Upper lobe of right lung (tissue), 1 donor: ENCODE data around the gene REXO5. TPM values are rescaled to one million over a fixed set of nuclear protein-coding genes. Genes with fewer than 3 reads are reported as not detected.

Source experiments
- ATAC-seq: fragments of 200-7000 bp; cut with Tn5 transposase; one replicate; pipeline ENCODE4 v1.9.1; 2020; ENCODE audit warnings: mild to moderate bottlenecking, moderate library complexity
- DNase-seq: peaks from one replicate; pipeline ENCODE4 v3.0.0-alpha.2; 2020
- H3K27ac ChIP-seq: fragments of 200-600 bp; one replicate; pipeline ENCODE4 v1.8.0; 2022
- H3K27me3 ChIP-seq: fragments of 200-600 bp; one replicate; pipeline ENCODE4 v1.8.0; 2022; ENCODE audit warnings: mild to moderate bottlenecking
- H3K36me3 ChIP-seq: fragments of 200-600 bp; one replicate; pipeline ENCODE4 v1.8.0; 2022
- H3K4me1 ChIP-seq: fragments of 200-600 bp; one replicate; pipeline ENCODE4 v1.8.0; 2022
- H3K4me3 ChIP-seq: fragments of 200-600 bp; one replicate; pipeline ENCODE4 v1.8.0; 2022; ENCODE audit warnings: mild to moderate bottlenecking
- H3K9me3 ChIP-seq: fragments of 200-600 bp; one replicate; pipeline ENCODE4 v1.8.0; 2022
- CTCF ChIP-seq: fragments of 200-600 bp; IDR thresholded peaks from one replicate; pipeline ENCODE4 v1.8.0; 2022; ENCODE audit warnings: antibody characterized with exemption
- intact Hi-C: fragments of 100-400 bp; cut with DNase I; formaldehyde crosslinking; loops from one replicate; pipeline ENCODE4 v1.11.0; 2022
- total RNA-seq: library from RNA; stranded (reverse); fragmentation: NEBNext Ultra II Directional; extraction: Animal tissue kit (Norgen Biotek cat#: 25700); gene quantifications from one replicate; pipeline ENCODE4 v1.2.1, GENCODE V29; 2021
- donor health status: DM: no; HTN: yes; CAD: no; lungs with severe emphysema.

REXO5 gene
- total RNA-seq, 1 donor from 2014 or later = 1.4 TPM

GRCh38 chr16:20829536-20829935, 23.2 kb downstream of the REXO5 start:
- intact Hi-C loops = no loop called here
- ATAC-seq (no peak), DNase-seq (no peak)
- H3K27ac ChIP-seq = no peak overlapping the region
- no peaks in the 10 kb centered on the region for H3K27me3 ChIP-seq
- no peaks in the 10 kb centered on the region for H3K36me3 ChIP-seq
- H3K4me3 ChIP-seq = no peak overlapping the region
- H3K9me3 ChIP-seq = no peaks in the 10 kb centered on the region
- no peaks in the 10 kb centered on the region for H3K4me1 ChIP-seq
- TF ChIP-seq CTCF = no peak

GRCh38 chr16:20830372-20830771, 24.0 kb downstream of the REXO5 start:
- no peaks in the 10 kb centered on the region for H3K4me1 ChIP-seq
- H3K27me3 ChIP-seq = no peaks in the 10 kb centered on the region
- intact Hi-C loops = no loop called here
- H3K9me3 ChIP-seq = no peaks in the 10 kb centered on the region
- ATAC-seq = no peak
- H3K36me3 ChIP-seq = no peaks in the 10 kb centered on the region
- TF ChIP-seq CTCF = no peak
- H3K4me3 ChIP-seq = no peak overlapping the region
- H3K27ac ChIP-seq = no peak overlapping the region
- DNase-seq = no peak

GRCh38 chr16:20833086-20833485, 26.8 kb downstream of the REXO5 start:
- intact Hi-C loops = no loop called here

GRCh38 chr16:20838240-20838639, 31.9 kb downstream of the REXO5 start:
- Histone ChIP-seq H3K4me3 (no peak overlapping the region), H3K4me1 (no peaks in the 10 kb centered on the region), H3K36me3 (no peaks in the 10 kb centered on the region), H3K27me3 (no peaks in the 10 kb centered on the region), H3K9me3 (no peaks in the 10 kb centered on the region), H3K27ac (no peak overlapping the region)
- ATAC-seq = no peak
- no peak for DNase-seq
- intact Hi-C loops = no loop called here
- TF ChIP-seq CTCF = no peak

More at GRCh38 chr16:20833086-20833485, 26.8 kb downstream of the REXO5 start:
- Histone ChIP-seq H3K36me3 (no peaks in the 10 kb centered on the region), H3K4me3 (no peak overlapping the region), H3K4me1 (no peaks in the 10 kb centered on the region), H3K27me3 (no peaks in the 10 kb centered on the region), H3K9me3 (no peaks in the 10 kb centered on the region), H3K27ac (no peak overlapping the region)
- no peak for DNase-seq
- TF ChIP-seq CTCF = no peak
- no peak for ATAC-seq

GRCh38 chr16:20839504-20839903, 33.2 kb downstream of the REXO5 start:
- no peak for ATAC-seq

More at GRCh38 chr16:20839504-20839903, 33.2 kb downstream of the REXO5 start:
- H3K4me1 ChIP-seq = no peaks in the 10 kb centered on the region
- intact Hi-C loops = no loop called here
- H3K36me3 ChIP-seq = no peaks in the 10 kb centered on the region
- no peak for TF ChIP-seq CTCF
- no peaks in the 10 kb centered on the region for H3K9me3 ChIP-seq
- H3K27ac ChIP-seq = no peak overlapping the region
- H3K4me3 ChIP-seq = no peak overlapping the region
- H3K27me3 ChIP-seq = no peaks in the 10 kb centered on the region
- no peak for DNase-seq
